GM12878 (cell line): ENCODE measurements around the gene COMT. TPM values are rescaled to one million over a fixed set of nuclear protein-coding genes. Genes with fewer than 3 reads are reported as not detected.

Experiments used
- ATAC-seq: fragments of 200-7000 bp; cut with Tn5 transposase; 3 replicates; pipeline ENCODE4 v1.9.1; 2020; ENCODE audit warnings: mild to moderate bottlenecking, moderate library complexity
- BruUV-seq: library from RNA; stranded (reverse); fragments of 400-500 nt; replicated peaks from 2 replicates; lab custom pipeline; 2021; lab: Mats Ljungman, UMichigan
- CTCF ChIA-PET: fragments of 300-600 bp; sonication (Branson Sonifier 250); formaldehyde crosslinking; extraction: SDS; loops from one replicate; lab custom pipeline; 2021; ENCODE audit warnings: inconsistent platforms; lab: Yijun Ruan, JAX
- POLR2A ChIA-PET: fragments of 350-600 bp; formaldehyde crosslinking; extraction: SDS; loops from one replicate; lab custom pipeline; 2021; ENCODE audit warnings: inconsistent platforms; lab: Charles Lee
- RAD21 ChIA-PET: fragments of 300-600 bp; sonication (Branson Sonifier 250); formaldehyde crosslinking; loops from one replicate; lab custom pipeline; 2023; ENCODE audit warnings: antibody characterized with exemption; ENCODE audit not compliant: unreplicated experiment; lab: Charles Lee
- SMC1A ChIA-PET: fragments of 300-600 bp; sonication (Branson Sonifier 250); formaldehyde crosslinking; loops from one replicate; lab custom pipeline; 2023; ENCODE audit not compliant: unreplicated experiment, uncharacterized antibody; lab: Charles Lee
- DNase-seq: peaks from one replicate; pipeline ENCODE4 v3.0.0-alpha.2; 2011; ENCODE audit warnings: low read depth, low spot score
- FAIRE-seq: peaks from 3 replicates; lab custom pipeline; 2011; peaks lifted over from hg19 to GRCh38; lab: Jason Lieb, UNC
- H2AFZ ChIP-seq: 2 replicates; pipeline ENCODE4 v1.6.0; 2011; ENCODE audit warnings: low read depth, low read length, control low read depth; ENCODE audit not compliant: control insufficient read depth
- H3K27ac ChIP-seq: 2 replicates; pipeline ENCODE4 v1.5.1; 2011; ENCODE audit warnings: control low read depth; ENCODE audit not compliant: control insufficient read depth, insufficient read depth
- H3K27me3 ChIP-seq, 2 experiments: replicated peaks in 1 of 2; 2 replicates each; pipeline versions ENCODE4 v1.6.0 to v1.6.1; 2011; ENCODE audit warnings: low read length in 1 of 2; ENCODE audit not compliant: control insufficient read depth in 2 of 2, insufficient read depth in 2 of 2
- H3K36me3 ChIP-seq, 2 experiments: 2 replicates each; pipeline ENCODE4 v1.5.1; 2011; ENCODE audit warnings: low read length in 1 of 2; ENCODE audit not compliant: control insufficient read depth in 2 of 2, insufficient read depth in 2 of 2
- H3K4me1 ChIP-seq: 2 replicates; pipeline ENCODE4 v1.6.1; 2011; ENCODE audit warnings: mild to moderate bottlenecking, low read length, moderate library complexity, mixed read lengths; ENCODE audit not compliant: control insufficient read depth, insufficient read depth
- H3K4me2 ChIP-seq: 2 replicates; pipeline ENCODE4 v1.6.0; 2011; ENCODE audit warnings: control low read depth; ENCODE audit not compliant: control insufficient read depth, insufficient read depth
- H3K4me3 ChIP-seq: fragments of 200-600 bp; sonication (generic); 2 replicates; pipeline ENCODE4 v1.5.1; 2016
- H3K79me2 ChIP-seq: 2 replicates; pipeline ENCODE4 v1.6.0; 2011; ENCODE audit warnings: low read length; ENCODE audit not compliant: control insufficient read depth, insufficient read depth
- H3K9ac ChIP-seq: 2 replicates; pipeline ENCODE4 v1.8.0; 2011; ENCODE audit warnings: low read length, control low read depth, mixed read lengths; ENCODE audit not compliant: control insufficient read depth, insufficient read depth
- H3K9me3 ChIP-seq: replicated peaks from 3 replicates; pipeline ENCODE4 v1.5.1; 2011; ENCODE audit warnings: mild to moderate bottlenecking, low read length; ENCODE audit not compliant: control insufficient read depth, insufficient read depth
- H4K20me1 ChIP-seq: 2 replicates; pipeline ENCODE4 v1.6.0; 2011; ENCODE audit not compliant: control insufficient read depth, insufficient read depth
- ATF2 ChIP-seq: IDR thresholded peaks from 2 replicates; pipeline ENCODE4 v1.6.1; 2012; ENCODE audit warnings: low read length, inconsistent platforms
- CREM ChIP-seq: IDR thresholded peaks from 2 replicates; pipeline ENCODE4 v1.6.1; 2014; ENCODE audit warnings: antibody characterized with exemption, low read depth
- E2F4 ChIP-seq: IDR thresholded peaks from 2 replicates; pipeline ENCODE4 v1.6.1; 2012; ENCODE audit warnings: low read depth, low read length, improper control_type of control experiment
- ESRRA ChIP-seq: IDR thresholded peaks from 2 replicates; pipeline ENCODE4 v1.6.1; 2012; ENCODE audit warnings: mild to moderate bottlenecking, low read length, improper control_type of control experiment
- IRF5 ChIP-seq: fragments of 450-650 bp; IDR thresholded peaks from 2 replicates; pipeline ENCODE4 v1.6.1; 2017; ENCODE audit warnings: borderline replicate concordance
- NFXL1 ChIP-seq: fragments of 450-650 bp; IDR thresholded peaks from 2 replicates; pipeline ENCODE4 v1.6.1; 2017; ENCODE audit warnings: antibody characterized with exemption, mild to moderate bottlenecking, borderline replicate concordance
- NFYA ChIP-seq: IDR thresholded peaks from 2 replicates; pipeline ENCODE4 v1.6.1; 2011; ENCODE audit warnings: low read depth, mild to moderate bottlenecking, low read length, improper control_type of control experiment, borderline replicate concordance
- RAD21 ChIP-seq: IDR thresholded peaks from 2 replicates; pipeline ENCODE4 v1.6.1; 2011; ENCODE audit warnings: mild to moderate bottlenecking, low read depth, low read length, moderate library complexity; ENCODE audit not compliant: insufficient read depth
- RB1 ChIP-seq: fragments of 450-650 bp; formaldehyde crosslinking; IDR thresholded peaks from 2 replicates; pipeline ENCODE4 v1.6.1; 2017; ENCODE audit warnings: mild to moderate bottlenecking, borderline replicate concordance
- SKIL ChIP-seq: fragments of 450-650 bp; IDR thresholded peaks from 2 replicates; pipeline ENCODE4 v1.6.1; 2017; ENCODE audit warnings: mild to moderate bottlenecking, low read depth, inconsistent platforms; ENCODE audit not compliant: poor library complexity, severe bottlenecking
- SUZ12 ChIP-seq: fragments of 200-600 bp; sonication (generic); IDR thresholded peaks from one replicate; pipeline ENCODE4 v1.6.1; 2018; ENCODE audit warnings: antibody characterized with exemption, mild to moderate bottlenecking; ENCODE audit not compliant: unreplicated experiment
- ZBTB40 ChIP-seq: fragments of 450-650 bp; IDR thresholded peaks from 2 replicates; pipeline ENCODE4 v1.6.1; 2016; ENCODE audit warnings: mild to moderate bottlenecking, moderate library complexity, borderline replicate concordance
- ZZZ3 ChIP-seq: IDR thresholded peaks from 2 replicates; pipeline ENCODE4 v1.6.1; 2011; ENCODE audit warnings: low read depth; ENCODE audit not compliant: control insufficient read depth, insufficient read length
- WGBS: methylation state at CpG from one replicate; pipeline ENCODE4 v1.1.6; 2016; ENCODE audit warnings: low lambda C conversion rate; ENCODE audit not compliant: insufficient replicate concordance, insufficient coverage; ENCODE audit errors: missing lambda C conversion rate; 5-methylcytosine and 5-hydroxymethylcytosine counted together
- in situ Hi-C: fragments of 300-500 bp; cut with MboI; formaldehyde crosslinking; loops from 9 replicates; pipeline ENCODE4 v1.14.3; 2018; ENCODE audit warnings: mixed read lengths
- intact Hi-C: fragments of 100-400 bp; cut with micrococcal nuclease; formaldehyde crosslinking; loops from one replicate; pipeline ENCODE4 v1.14.2; 2022; ENCODE audit not compliant: unreplicated experiment
- polyA plus RNA-seq, 11 experiments: library from polyadenylated mRNA; depleted of rRNA in 4 of 11; unstranded in 6 of 11; stranded (reverse) in 5 of 11; fragments of >200 nt; fragmentation: Nextera tagmentation in 4 of 11; fragmentation: Illumina TruSeq in 1 of 11; extraction: Ambion mirVana in 4 of 11; extraction: Trizol in 1 of 11; gene quantifications; 1 replicate in 1 of 11; 2 replicates in 10 of 11; pipeline versions ENCODE4 v1.2.1 to v1.2.3, GENCODE V29; 2011 to 2016; ENCODE audit warnings: inconsistent platforms in 2 of 11, missing spikeins in 2 of 11, low read depth in 1 of 11
- total RNA-seq, 4 experiments: library from RNA; depleted of rRNA in 3 of 4; stranded (reverse); fragments of >200 nt in 3 of 4; fragmentation: Illumina TruSeq in 1 of 4; extraction: Trizol in 1 of 4; gene quantifications; 2 replicates each; pipeline versions ENCODE4 v1.2.1 to v1.2.3, GENCODE V29; 2013 to 2021

COMT gene
- total and polyA plus RNA-seq, 10 of the 15 experiments (the other 5 are each of a cell fraction or from before 2014, with no cell fraction given) = 4.5 to 152 (median 66.1) TPM

GRCh38 chr22:19961201-19961580 is 19.6 kb downstream of the COMT start (continued):
- TF ChIP-seq ZBTB40 = no peak

GRCh38 chr22:19961868-19962245 is 20.3 kb downstream of the COMT start:
- POLR2A ChIA-PET = no interaction called here
- in situ Hi-C loops (no loop called here), intact Hi-C loops (no loop called here)
- no TSS peak for BruUV-seq
- H3K9ac ChIP-seq = no peak overlapping the region
- H3K4me1 ChIP-seq = no peaks in the 10 kb centered on the region
- no peak overlapping the region for H2AFZ ChIP-seq
- CTCF ChIA-PET = no interaction called here
- H3K4me2 ChIP-seq = no peak overlapping the region
- H3K36me3 ChIP-seq = peaks cover 0 to 3% of the 10 kb centered on the region in 2 experiments; a peak in 2 of 4 replicates
- DNase-seq (no peak), ATAC-seq (no peak), FAIRE-seq (no peak)
- WGBS = 72% methylated on average over 8 of the region's 8 CpGs
- SMC1A ChIA-PET = no interaction called here
- H3K27me3 ChIP-seq = no peaks in the 10 kb centered on the region
- no peaks in the 10 kb centered on the region for H4K20me1 ChIP-seq
- H3K79me2 ChIP-seq = no peaks in the 10 kb centered on the region
- H3K9me3 ChIP-seq = no peaks in the 10 kb centered on the region
- no peak overlapping the region for H3K27ac ChIP-seq
- RAD21 ChIA-PET = no interaction called here
- H3K4me3 ChIP-seq = no peak overlapping the region
- TF ChIP-seq RAD21 (no peak), ATF2 (no peak), CREM (no peak), RB1 (no peak), ESRRA (no peak), E2F4 (no peak), IRF5 (no peak), ZZZ3 (no peak), SUZ12 (no peak), NFXL1 (no peak), NFYA (no peak), SKIL (no peak)
